T-helper 2 cell treated with Interferon-gamma antibody and Interleukin-4, amounts not matched to agents 5 μg/mL and 100 μg/mL, for 36 hours (primary cell): Measurements from ENCODE around the gene HHAT.

Experiments used
- DNase-seq: peaks from one replicate; pipeline ENCODE4 v3.0.0; 2021; ENCODE audit warnings: low spot score
- H3K27ac Mint-ChIP-seq: one replicate; pipeline ENCODE4 v1.8.0; 2021; ENCODE audit warnings: mild to moderate bottlenecking, mixed read lengths
- H3K27me3 Mint-ChIP-seq: one replicate; pipeline ENCODE4 v1.8.0; 2021; ENCODE audit warnings: low read depth, mixed read lengths
- H3K36me3 Mint-ChIP-seq: one replicate; pipeline ENCODE4 v1.8.0; 2021; ENCODE audit warnings: low read depth, mixed read lengths
- H3K4me1 Mint-ChIP-seq: one replicate; pipeline ENCODE4 v1.8.0; 2021; ENCODE audit warnings: low read depth, mixed read lengths
- H3K4me3 Mint-ChIP-seq: one replicate; pipeline ENCODE4 v1.8.0; 2022; ENCODE audit warnings: mild to moderate bottlenecking, moderate library complexity, mixed read lengths
- H3K9me3 Mint-ChIP-seq: one replicate; pipeline ENCODE4 v1.8.0; 2021; ENCODE audit warnings: mixed read lengths

HHAT gene

DNA sequence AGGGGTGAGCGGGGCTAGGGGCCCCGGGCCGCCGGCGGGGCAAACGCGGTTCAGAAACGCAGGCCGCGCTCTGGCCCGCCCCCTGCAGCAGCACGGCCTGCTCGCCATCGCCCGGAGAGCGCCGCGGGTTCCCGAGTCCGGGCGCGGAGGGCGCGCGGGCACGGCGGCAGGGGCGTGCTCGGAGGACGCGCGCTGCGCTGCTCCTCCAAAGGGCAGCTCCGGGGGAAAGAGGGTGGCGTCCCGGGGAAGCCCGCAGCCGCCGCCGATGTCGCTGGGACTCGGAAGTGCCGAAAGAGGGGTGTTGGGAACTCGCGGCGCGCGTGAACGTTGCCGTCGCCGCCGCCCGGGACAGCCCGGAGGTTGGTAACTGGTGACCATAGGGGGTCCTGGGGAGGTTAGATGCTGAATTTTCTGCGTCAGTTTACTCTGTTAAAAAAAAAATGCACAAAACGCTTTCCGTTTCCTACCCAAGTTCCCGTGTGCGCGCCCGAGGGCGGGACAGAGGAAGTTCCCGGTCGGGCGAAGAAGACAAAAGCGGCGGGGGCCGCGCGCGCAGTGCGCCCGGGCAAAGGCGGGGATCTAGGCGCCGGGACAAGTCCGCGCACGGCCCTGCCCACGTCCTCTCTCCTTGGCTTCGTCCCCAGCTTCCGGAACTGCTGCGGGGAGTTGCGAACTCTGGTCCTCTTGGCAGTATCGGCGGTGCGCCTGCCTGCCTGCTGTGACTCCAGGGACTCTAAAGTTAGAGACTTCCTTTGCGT is at the start of gene HHAT:
HHAT (plus strand) TSS at position 157 of the 758 bp plus-strand sequence. CDS start 20,074 bp downstream, outside the sequence.
- Mint-ChIP-seq H3K27me3 (peaks cover 34% of the 10 kb centered on the region), H3K9me3 (peaks cover 12% of the 10 kb centered on the region), H3K4me3 (peak within 1 kb of the TSS; percentile 91), H3K36me3 (no peaks in the 10 kb centered on the region), H3K4me1 (peaks cover 20% of the 10 kb centered on the region), H3K27ac (peak within 1 kb of the TSS; percentile 84)
- DNase-seq: peak; percentile 66

DNA sequence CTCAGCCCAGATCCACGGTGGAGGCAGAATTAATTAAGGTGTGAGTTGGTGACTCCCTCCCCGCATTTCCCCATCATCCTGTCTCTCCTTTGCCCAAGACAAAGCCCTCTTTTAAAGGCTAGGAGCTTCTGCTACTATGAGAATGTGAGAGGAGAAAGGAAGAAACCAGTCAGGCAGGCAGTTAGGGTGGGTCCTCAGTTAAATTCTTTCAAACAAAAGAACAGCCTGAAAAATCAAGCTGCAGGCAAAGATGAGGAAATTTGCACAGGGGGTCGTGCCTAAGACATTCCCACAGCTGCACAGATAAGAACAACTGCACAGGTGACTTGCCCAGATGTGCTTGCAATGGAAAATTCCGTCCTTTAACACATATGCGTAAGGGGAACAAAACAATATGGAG is 48.5 kb upstream of the HHAT start:
- H3K4me1 Mint-ChIP-seq: no peaks in the 10 kb centered on the region
- peaks cover 5% of the 10 kb centered on the region for H3K27me3 Mint-ChIP-seq
- no peak overlapping the region for H3K4me3 Mint-ChIP-seq
- no peak overlapping the region for H3K27ac Mint-ChIP-seq
- peaks cover 24% of the 10 kb centered on the region for H3K9me3 Mint-ChIP-seq
- no peak for DNase-seq
- H3K36me3 Mint-ChIP-seq: no peaks in the 10 kb centered on the region

DNA sequence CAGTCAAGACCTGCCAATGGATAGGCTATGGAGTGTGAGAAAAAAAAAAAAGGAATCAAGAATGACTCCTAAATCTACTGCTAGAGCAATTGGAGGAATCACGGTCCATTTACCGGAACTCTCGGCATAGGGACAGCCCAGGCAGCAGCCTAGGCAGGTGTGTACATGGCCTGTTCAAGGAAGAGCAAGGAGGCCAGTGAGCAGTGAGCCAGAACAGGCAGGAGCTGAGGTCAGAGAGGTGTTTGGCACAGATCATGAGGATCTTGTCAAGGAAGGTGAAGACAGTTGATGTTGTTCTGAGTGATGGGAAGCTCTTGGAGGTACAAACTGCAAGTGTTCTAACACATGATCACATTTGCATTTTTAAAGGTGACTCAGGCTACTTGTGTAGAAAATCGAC is 40.6 kb upstream of the HHAT start:
- no peak for DNase-seq
- Mint-ChIP-seq H3K36me3 (no peaks in the 10 kb centered on the region), H3K27me3 (peaks cover 34% of the 10 kb centered on the region), H3K27ac (no peak overlapping the region), H3K9me3 (no peaks in the 10 kb centered on the region), H3K4me1 (no peaks in the 10 kb centered on the region), H3K4me3 (no peak overlapping the region)

DNA sequence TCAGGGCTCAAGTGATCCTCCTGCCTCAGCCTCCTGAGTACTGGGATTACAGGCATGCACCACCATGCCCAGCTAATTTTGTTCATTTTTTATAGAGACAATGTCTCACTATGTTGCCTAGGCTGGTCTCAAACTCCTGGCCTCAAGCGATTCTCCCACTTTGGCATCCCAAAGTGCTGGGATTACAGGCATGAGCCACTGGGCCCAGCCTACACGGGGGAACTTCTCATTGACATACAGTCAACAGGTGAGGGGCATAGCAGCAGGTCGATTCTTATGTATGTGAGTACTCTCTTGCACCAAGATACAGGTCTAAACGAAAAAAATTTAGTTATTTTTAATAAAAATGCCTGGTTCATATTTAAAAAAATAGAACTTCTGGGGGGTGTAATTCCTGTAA is 39.5 kb upstream of the HHAT start:
- no peaks in the 10 kb centered on the region for H3K4me1 Mint-ChIP-seq
- H3K36me3 Mint-ChIP-seq: no peaks in the 10 kb centered on the region
- DNase-seq: no peak
- H3K27me3 Mint-ChIP-seq: peaks cover 35% of the 10 kb centered on the region
- H3K9me3 Mint-ChIP-seq: no peaks in the 10 kb centered on the region
- no peak overlapping the region for H3K27ac Mint-ChIP-seq
- no peak overlapping the region for H3K4me3 Mint-ChIP-seq

DNA sequence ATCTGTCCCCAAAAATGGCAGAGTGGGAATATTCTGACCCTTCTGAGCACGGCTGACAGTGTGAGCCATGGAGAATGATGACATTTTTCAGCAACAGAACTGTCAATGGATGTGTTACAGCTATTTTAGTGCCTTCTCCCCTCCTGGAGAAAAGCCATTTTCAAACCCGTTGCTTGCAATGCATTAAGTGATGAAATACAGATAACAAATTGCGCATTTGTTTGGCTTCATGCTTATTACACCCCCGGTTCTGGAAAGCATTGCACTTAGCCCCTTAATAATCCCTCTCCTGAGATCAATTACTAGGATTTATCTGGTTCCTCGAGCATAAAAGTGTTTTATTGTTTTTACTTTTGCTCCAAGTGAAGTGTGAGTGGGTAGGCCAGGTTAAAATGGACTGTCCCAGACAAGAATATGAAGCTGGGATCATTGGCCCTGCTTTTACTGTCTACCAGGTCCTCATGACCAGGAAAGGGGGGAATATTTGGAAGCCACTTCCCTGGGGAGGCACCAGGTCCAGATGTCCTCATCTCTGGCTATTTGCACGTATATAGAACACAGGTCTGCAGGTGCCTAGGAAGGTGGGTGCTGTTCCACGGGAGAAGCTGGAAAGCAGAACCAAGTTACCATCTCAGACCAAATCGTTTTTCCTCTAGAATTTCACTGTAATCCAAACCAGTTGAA is 37.5 kb upstream of the HHAT start:
- no peak for DNase-seq
- H3K36me3 Mint-ChIP-seq: no peaks in the 10 kb centered on the region
- peaks cover 38% of the 10 kb centered on the region for H3K27me3 Mint-ChIP-seq
- H3K4me3 Mint-ChIP-seq: no peak overlapping the region
- no peaks in the 10 kb centered on the region for H3K4me1 Mint-ChIP-seq
- H3K27ac Mint-ChIP-seq: no peak overlapping the region
- H3K9me3 Mint-ChIP-seq: no peaks in the 10 kb centered on the region

DNA sequence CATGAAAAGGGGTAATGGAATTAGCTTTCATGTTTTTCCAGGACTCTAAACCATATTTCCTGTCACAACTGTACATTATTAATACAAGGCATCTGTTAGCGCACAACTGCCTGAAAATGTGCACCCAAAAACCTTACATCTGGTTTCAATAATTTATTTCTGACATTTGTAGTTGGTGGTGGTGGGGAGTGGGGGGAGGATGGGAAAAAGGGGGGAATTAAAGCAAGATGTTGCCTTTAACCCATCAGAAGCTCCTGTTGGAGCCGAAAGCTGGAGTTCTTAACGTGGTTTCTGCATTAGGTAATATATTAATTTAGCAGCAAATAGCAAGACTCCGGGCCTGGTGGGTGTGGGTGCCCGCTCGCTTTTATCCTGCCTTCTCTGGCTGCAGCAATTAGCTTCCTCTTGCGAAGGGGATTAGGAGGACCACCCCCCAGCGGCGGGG is 36.9 kb upstream of the HHAT start:
- Mint-ChIP-seq H3K4me1 (no peaks in the 10 kb centered on the region), H3K9me3 (no peaks in the 10 kb centered on the region), H3K4me3 (no peak overlapping the region), H3K27me3 (peaks cover 38% of the 10 kb centered on the region), H3K36me3 (no peaks in the 10 kb centered on the region), H3K27ac (no peak overlapping the region)
- no peak for DNase-seq

DNA sequence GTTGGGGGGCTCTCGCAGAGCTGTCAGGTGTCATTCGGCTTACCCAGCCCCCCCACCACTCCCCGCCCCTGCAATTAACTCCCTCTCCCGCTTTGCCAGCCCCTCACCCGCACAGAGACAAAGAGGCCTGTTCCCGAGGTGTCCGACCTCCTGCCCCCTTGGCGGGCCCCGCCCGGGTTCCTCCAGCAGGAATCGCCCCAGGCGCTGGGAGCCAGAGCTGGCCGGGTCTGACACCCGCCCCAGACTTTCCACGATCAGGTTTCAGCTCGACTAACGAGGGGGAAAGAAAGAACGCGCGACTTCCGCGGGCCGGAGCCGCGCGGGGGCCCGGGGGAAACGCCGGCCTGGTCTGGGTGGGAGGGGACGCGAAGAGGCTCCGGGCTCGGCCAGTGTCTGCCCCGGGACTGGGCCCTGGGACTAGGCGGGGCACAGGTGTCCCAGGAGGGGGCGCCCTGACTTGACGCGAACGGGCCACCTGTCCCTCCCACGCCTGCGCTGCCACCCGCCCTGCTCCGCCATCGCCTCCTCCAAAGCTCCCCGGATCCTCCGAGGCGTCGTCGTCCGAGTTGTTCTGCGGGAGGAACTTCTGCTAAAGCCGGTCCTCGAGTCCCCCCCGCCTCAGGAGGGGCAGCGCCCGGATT is 36.4 kb upstream of the HHAT start:
- no peak overlapping the region for H3K4me3 Mint-ChIP-seq
- H3K36me3 Mint-ChIP-seq: no peaks in the 10 kb centered on the region
- no peaks in the 10 kb centered on the region for H3K4me1 Mint-ChIP-seq
- H3K27ac Mint-ChIP-seq: no peak overlapping the region
- peaks cover 41% of the 10 kb centered on the region for H3K27me3 Mint-ChIP-seq
- no peaks in the 10 kb centered on the region for H3K9me3 Mint-ChIP-seq
- DNase-seq: peak; percentile 18

DNA sequence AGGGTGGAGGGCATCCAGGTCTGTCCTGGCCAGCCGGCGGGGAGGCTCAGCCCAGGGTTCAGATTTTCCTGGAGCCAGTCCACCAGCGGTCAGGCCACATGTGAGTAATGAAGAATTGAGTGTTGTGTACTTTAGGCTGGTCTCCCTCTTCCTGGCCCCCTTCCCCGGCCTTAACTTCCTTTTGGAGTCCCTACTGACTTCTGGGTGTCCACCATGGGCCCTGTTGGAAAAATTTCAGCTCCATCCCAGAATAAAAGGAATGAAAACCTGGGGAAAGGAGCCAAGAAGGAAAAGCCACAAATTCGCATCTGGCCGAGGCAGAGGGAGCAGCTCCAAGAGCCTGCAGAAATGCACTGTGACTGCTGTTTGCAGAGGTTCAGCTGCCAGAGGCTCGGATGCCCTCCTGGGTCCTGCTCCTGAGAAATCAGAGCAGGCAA is 35.5 kb upstream of the HHAT start:
- Mint-ChIP-seq H3K27ac (no peak overlapping the region), H3K27me3 (peaks cover 37% of the 10 kb centered on the region), H3K4me3 (no peak overlapping the region), H3K4me1 (no peaks in the 10 kb centered on the region), H3K9me3 (no peaks in the 10 kb centered on the region), H3K36me3 (no peaks in the 10 kb centered on the region)
- no peak for DNase-seq

DNA sequence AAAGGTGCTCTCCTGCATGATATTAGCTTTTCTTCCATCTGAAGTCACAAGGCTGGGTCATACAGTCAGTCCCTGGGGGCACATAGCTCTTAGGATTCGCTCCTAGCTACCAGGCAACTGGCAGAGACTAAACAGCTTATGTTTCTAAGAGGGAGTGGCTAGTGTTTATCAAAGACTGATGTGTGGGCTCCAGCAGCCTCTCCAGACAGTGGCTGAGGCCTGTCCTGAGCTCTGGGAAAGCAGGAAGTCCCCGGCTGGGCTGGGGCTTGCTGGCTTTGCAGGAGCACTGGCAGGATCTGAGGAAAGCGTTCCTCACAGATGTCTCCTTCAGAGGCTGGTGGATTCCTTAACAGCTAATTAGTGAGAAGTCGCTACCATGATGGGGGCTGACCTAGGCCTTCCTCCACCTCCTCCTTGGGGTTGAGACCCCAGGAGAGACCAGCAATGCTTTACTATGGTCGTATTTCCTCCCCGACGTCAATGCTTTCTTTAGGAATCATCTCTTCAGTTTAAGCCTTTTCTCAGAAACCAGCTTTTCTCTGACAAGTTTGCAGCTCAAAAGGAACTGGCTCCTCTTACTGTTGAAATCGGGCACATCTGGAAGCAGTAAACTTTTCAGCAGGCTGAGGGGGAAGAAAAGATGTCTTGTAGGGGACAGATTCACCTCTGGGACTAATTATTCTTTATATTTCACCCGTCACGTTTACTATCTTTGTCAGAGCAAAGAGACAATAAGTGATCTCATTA is 33.5 kb upstream of the HHAT start:
- peaks cover 37% of the 10 kb centered on the region for H3K27me3 Mint-ChIP-seq
- no peak for DNase-seq
- H3K4me3 Mint-ChIP-seq: no peak overlapping the region
- H3K9me3 Mint-ChIP-seq: no peaks in the 10 kb centered on the region
- no peak overlapping the region for H3K27ac Mint-ChIP-seq
- H3K4me1 Mint-ChIP-seq: no peaks in the 10 kb centered on the region
- H3K36me3 Mint-ChIP-seq: no peaks in the 10 kb centered on the region

DNA sequence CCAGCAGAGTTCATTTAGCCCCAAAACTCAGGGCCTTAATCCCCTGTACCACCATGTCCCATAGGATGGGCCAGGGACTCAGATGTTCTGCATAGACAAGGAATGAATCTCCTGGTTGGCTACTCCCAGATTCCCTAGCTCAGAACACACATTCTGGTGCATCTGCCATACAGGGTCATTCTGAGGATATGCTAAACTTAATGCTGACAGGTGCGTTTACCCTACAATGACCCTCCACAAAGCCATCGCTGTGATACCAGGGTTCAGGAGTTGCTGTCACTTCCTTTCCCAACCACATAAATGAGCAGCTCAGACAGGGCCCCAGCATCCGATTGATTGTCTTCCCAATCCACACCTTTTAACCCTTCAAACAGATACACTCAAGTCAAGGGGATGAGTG is 32.0 kb upstream of the HHAT start:
- Mint-ChIP-seq H3K9me3 (no peaks in the 10 kb centered on the region), H3K27me3 (peaks cover 23% of the 10 kb centered on the region), H3K36me3 (no peaks in the 10 kb centered on the region), H3K27ac (no peak overlapping the region), H3K4me3 (no peak overlapping the region), H3K4me1 (no peaks in the 10 kb centered on the region)
- no peak for DNase-seq

DNA sequence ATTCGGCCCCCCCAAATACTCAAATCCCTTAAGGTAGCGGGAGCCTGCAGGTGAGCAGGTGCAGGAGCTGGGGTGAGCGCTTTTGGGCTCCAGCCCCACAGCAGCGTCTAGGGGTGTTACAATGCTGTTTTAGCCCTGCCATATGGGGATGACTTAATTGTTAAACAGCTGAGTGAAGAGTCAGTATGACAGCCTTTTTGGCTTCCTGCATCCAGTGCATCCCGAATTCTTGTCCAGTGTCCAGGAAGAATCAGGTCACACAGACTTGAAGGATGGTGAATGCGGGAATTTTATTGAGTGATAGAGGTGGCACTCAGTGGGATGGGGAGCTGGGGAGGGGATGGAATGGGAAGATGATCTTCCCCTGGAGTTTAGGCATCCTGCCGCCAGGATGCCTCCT is 30.4 kb upstream of the HHAT start:
- H3K27ac Mint-ChIP-seq: no peak overlapping the region
- no peaks in the 10 kb centered on the region for H3K4me1 Mint-ChIP-seq
- H3K27me3 Mint-ChIP-seq: peaks cover 13% of the 10 kb centered on the region
- no peak for DNase-seq
- H3K9me3 Mint-ChIP-seq: no peaks in the 10 kb centered on the region
- no peak overlapping the region for H3K4me3 Mint-ChIP-seq
- no peaks in the 10 kb centered on the region for H3K36me3 Mint-ChIP-seq

DNA sequence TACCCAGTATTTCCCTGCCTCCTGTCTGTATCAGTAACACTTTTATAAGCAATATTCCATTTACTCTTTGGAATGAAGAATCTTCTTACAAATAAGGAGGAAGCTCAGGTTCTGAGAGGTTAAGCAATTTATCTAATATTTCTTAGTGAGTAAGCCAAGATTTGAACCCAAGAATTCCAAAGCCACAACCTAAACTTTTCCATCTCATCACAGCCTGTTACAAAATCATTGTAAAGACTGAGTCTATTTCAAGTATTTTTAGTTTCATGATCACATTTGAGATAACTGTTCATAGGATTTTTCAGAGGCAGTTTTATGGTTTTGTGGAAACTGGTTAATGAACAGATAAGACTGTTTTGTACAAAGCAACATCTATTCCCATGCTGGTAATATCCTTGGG is 29.8 kb upstream of the HHAT start:
- no peak overlapping the region for H3K4me3 Mint-ChIP-seq
- peaks cover 10% of the 10 kb centered on the region for H3K27me3 Mint-ChIP-seq
- H3K36me3 Mint-ChIP-seq: no peaks in the 10 kb centered on the region
- H3K4me1 Mint-ChIP-seq: no peaks in the 10 kb centered on the region
- H3K27ac Mint-ChIP-seq: no peak overlapping the region
- no peak for DNase-seq
- H3K9me3 Mint-ChIP-seq: no peaks in the 10 kb centered on the region

DNA sequence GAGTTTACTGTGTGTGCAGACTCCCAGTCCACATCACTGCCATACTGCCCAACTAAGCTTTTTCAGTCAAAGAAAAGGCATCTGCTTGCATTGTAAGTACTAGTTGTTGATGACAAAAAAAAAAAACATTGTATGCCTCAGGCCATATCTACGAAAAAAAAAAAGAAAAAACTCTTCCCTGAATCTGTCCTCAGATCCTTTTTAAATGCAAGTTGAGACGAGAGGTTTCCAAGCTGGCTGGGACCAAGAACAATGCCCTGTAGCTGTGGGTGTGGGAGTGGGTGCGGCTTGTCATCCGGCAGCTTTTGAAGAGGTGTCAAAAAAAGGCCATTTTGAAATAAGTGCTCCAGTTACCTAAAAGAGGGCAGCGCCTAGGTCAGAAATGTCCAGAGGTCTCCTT is 29.2 kb upstream of the HHAT start:
- Mint-ChIP-seq H3K36me3 (no peaks in the 10 kb centered on the region), H3K4me3 (no peak overlapping the region), H3K27ac (no peak overlapping the region), H3K4me1 (no peaks in the 10 kb centered on the region), H3K9me3 (no peaks in the 10 kb centered on the region), H3K27me3 (peaks cover 10% of the 10 kb centered on the region)
- no peak for DNase-seq
